Superior temporal gyrus (tissue), 1 donor: ENCODE measurements around the gene EIF4E2.

Experiments used
- DNase-seq: peaks from one replicate; pipeline ENCODE4 v3.0.0-alpha.2; 2016; ENCODE audit errors: extremely low spot score

EIF4E2 gene

DNA sequence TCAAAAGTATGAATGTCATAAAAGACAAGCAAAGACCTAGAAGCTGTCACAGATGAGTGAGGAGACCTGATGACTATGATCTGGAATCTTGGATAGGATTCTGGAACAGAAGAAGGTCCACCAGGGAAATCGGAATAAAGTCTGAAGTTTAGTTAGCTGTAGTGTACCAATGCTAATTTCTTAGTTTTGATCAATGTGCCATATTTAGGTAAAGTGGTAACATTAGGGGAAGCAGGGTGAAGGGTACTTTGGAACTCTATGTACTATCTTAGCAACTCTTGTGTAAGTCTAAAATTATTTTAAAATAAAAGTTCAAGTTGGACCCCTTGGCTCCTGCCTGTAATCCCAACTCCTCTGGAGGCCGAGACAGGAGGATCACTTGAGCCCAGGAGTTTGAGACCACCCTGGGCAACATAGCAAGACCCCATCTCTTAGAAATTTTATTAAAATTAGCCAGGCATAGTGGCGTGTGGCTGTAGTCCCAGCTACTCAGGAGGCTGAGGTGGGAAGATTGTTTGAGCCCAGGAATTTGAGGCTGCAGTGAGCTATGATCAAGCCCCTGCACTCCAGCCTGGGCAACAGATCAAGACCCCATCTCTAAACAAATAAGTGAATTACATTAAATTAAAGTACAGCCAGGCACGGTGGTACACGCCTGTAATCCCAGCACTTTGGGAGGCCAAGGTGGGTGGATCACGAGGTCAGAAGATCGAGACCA lies 47.0 kb downstream of the EIF4E2 start:
- no peak for DNase-seq

DNA sequence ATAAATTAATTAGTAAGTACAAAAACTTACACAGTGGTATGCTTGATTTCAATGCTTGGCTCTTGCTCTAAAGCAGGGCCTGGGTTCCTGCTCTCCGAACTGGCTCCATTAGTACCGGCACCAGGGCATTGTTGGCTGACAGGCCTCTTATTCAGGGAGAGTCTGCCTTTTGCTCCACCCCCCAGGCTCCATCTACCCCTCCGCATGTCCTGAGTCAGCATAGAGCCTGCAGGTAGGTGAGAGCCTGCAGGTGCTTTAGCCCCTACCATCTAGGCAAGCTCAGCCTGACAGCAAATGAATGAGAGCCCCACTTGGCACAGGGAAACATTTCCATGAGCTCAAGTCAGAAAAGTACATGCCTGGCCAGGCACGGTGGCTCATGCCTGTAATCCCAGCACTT lies 47.8 kb downstream of the EIF4E2 start:
- DNase-seq, result no peak

DNA sequence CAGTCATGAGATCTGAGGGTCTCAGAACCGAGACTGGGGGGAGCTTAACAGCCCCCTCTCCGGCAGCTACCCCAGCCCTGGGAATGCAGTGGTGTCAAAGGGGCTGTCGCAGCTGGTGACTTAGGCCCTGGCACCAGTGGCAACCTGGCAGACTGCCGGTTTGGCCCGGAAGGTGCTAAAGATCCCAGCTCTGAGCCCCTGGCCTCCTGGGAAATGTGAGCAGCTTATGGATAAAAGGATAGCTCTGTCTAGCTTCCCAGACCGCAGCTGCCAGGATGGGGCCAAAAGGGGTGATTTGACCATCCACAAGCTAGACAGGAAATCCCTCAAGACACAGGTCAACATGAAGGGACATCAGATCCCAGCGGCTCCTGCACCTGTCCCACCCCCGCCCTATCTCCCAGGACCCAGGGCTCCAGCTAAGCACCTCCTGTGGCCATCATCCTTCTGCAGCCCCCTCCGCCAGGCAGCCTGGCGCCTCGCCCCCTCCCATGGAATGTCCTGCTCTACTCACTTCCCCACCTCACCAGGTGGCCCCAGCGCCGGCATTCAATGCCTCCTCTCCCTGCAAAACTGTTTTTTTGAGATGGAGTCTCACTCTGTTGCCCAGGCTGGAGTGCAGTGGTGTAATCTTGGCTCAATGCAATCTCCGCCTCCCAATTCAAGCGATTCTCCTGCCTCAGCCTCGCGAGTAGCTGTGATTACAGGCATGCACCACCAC lies 49.7 kb downstream of the EIF4E2 start:
- DNase-seq, result no peak

GRCh38 chr2:232603283-232603682 lies 52.8 kb downstream of the EIF4E2 start:
- no peak for DNase-seq

DNA sequence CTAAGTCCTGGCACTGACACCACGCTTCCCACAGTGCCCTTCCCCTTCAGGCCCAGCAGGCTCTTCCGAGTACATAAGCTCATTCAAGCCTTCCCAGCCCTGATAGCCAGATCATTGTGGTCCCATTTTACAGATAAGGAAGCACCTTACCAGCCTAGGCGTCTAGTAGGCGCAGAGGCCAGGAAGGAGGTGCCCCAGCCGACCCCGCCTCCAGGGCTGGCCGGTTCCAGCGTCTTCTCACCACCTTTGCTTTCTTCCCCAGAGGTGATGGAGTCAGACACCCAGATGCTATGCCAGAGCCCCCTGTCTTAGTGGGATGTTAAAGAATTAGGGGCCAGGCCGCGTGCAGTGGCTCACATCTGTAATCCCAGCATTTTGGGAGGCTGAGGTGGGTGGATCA lies 54.0 kb downstream of the EIF4E2 start:
- no peak for DNase-seq

DNA sequence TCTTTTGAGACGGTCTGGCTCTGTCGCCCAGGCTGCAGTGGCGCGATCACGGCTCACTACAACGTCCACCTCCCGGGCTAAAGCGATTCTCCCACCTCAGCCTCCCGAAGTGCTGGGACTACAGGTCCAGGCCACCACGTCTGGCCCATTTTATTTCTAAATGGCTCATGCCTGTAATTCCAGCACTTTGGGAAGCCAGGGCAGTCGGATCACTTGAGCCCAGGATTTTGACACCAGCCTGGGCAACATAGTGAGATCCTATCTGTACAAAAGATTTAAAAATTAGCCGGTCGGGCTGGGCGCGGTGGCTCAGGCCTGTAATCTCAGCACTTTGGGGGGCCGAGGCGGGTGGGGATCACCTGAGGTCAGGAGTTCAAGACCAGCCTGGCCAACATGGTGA lies 56.5 kb downstream of the EIF4E2 start:
- no peak for DNase-seq

DNA sequence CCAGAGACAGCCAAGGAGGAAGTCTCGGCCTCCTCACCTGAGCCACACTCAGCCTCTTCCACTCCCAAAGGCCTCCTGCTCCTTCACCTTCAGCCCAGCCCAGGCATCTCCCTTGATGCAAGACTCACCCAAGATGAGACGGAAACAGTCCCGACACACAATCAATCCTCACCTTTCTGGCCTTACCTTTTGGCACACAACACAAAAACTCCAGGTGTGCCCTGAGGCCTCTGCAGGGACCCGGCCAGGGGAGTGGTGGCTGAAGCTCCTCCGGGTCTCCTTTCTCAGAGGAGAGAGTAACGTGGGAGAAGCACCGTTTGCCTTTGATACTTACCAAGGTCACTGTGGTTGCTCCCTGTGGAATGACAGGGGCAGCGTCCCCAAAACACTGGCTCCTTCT lies 59.1 kb downstream of the EIF4E2 start:
- DNase-seq, result no peak

- no peak for DNase-seq
Observed at GRCh38 chr2:232610081-232610480, 59.6 kb downstream of the EIF4E2 start.

GRCh38 chr2:232611061-232611460 lies 60.6 kb downstream of the EIF4E2 start:
- no peak for DNase-seq

GRCh38 chr2:232611559-232612218 lies 61.2 kb downstream of the EIF4E2 start:
- peak; percentile 79 for DNase-seq

- no peak for DNase-seq
Observed at GRCh38 chr2:232613538-232614134, 63.1 kb downstream of the EIF4E2 start.

- no peak for DNase-seq
Observed at GRCh38 chr2:232615339-232615738, 64.8 kb downstream of the EIF4E2 start.
